Kidney capillary endothelial cell (primary cell): ENCODE results near the gene PKHD1.

Experiments used
- DNase-seq: peaks from one replicate; pipeline ENCODE4 v3.0.0-alpha.2; 2018; ENCODE audit warnings: low spot score

The PKHD1 gene

DNA sequence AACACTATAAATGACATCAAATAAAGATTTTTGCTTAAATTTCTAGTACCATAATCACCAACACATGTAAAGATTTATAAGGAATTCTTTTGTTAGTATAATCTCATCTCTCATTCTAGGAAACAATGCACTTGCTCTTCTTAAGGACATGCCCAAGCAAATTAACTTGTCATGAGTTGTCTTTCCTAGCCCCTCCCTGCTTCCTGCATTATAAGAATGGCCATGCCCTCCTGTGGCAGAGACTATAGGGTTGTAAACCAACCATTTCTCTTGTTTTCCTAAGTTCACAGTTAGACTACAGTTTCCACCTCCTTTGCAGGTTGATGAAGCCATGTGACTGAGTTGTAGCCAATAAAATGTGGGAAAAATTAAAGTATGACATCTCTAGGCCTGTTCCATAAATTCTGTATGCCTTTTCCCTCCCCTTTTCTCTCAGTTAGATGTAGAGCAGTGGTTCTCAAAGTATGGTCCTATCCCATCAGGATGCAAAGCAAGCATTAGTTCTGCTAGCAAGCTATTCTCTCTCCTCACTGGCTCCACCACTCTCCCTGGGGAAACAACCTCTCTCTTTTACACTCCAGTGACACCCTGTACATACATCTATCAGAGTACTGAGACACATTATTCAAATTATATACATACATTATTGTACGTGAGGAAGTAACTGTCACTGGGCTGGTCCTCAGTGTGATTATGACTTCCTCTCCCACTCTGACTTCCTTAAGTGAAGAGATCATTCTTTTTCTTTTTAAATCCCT lies 295.0 kb downstream of the PKHD1 start:
- DNase-seq: no peak

DNA sequence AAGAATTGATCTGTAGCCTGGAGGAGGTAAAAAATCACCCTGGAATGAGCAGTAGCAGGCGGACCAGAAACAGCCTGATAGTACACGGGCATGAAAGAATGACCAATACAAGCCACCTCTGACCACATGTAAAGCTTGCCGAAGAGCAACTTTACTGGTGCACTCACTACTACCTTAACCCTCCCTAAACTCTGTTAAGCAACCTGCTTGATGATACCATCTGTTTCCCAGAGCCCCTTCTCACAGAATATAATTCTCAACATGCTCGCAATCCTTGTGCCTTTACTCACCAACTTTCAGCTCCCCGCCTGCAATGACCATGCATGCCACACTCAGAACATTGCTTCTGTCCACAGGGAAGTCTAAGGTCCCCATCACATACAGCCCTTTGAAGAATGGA lies 296.5 kb downstream of the PKHD1 start:
- no peak for DNase-seq

DNA sequence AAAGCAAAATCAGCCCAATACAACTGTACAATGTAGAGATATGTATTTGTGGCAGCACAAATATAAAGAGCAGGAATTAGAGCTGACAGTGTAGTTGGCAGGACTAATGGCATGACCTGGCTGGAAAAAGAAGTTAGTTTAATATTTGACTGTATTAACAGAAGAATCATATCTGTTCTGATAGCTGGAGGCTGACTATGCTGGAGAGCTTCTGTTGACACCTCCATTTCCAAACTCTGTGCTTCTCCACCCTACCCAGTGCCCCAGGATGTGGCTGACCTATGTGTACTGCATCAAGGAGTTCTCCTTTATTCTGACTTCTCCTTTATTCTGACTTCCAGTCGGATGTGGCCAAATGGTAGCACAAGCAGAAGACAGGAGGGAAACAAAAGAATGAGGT lies 299.3 kb downstream of the PKHD1 start:
- no peak for DNase-seq

DNA sequence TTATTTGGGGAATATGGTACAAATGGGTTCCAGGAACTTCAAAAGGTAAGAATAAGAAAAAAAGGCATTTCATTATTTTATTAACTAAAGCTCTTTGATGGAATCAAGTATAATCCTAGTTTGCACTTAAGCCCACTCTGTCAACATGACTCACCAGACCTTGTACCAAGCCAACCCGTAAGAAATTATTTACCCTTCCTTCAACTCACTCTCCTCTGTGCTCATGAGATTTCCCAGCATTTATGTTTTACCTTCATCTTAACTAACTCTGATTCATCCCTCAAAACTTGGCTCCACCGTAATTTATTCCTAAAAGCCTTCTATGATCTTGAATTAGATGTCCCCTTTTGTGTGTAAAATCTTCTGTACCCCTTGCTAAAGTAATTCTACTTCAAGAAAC lies 308.7 kb downstream of the PKHD1 start:
- no peak for DNase-seq

DNA sequence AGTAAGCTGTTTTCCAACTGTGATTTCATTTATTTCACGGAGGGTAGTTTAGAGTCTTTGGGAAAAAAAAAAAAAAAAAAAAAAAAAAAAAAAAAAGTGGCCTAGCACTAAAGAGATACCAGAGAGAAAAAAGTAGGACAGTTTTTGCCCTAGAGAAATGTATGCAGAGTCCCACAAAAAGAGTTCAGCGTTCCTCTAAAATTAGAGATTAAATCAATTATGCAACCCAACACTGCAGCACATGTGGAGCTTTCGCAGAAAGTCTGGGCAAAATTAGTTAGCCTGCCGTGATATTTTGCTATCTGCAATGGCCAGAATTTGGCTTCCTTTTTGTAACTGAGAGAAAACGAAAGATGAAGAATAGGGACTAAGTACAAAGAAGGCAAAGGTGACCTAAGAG lies 309.8 kb downstream of the PKHD1 start:
- no peak for DNase-seq

DNA sequence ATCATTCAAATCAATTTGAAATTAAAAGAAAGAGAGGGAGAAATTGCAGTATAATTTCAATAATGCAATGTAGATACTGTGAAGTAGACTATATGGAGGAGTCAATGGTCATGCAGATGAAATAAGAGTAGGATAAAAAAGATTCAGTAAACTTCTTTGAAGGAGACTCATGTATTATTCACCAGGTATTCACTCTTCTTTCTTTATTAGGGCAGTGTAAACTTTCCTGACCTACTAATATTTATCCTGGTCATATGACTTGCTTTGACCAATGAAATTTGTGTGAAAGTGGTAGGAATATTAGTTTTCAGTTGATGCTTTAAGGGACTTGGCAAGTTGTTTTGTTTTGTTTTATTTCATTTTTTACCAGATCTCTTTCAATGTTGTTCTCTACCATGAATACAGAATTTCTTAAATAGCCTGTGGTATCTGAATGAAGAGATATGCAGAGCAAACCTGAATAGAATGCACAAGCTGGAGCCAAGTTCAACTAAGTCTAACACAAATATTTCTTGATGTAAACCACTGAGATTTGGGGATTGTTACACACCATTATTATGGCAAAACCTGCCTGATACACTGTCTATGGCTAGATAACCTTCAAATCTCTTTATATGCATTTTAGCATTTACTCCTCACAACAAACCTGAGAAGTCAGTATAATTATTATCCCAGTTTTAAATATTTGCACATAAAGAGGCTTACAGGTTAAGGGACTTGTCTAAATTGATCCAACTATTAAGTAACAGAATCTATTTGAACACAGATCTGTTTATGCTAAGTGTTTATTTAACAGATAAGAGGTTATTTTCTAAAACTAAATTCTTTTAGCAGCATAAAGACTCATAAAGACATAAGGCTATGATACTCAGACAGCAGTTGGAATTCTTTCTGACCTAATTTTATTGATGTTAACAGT lies 311.2 kb downstream of the PKHD1 start:
- no peak for DNase-seq

DNA sequence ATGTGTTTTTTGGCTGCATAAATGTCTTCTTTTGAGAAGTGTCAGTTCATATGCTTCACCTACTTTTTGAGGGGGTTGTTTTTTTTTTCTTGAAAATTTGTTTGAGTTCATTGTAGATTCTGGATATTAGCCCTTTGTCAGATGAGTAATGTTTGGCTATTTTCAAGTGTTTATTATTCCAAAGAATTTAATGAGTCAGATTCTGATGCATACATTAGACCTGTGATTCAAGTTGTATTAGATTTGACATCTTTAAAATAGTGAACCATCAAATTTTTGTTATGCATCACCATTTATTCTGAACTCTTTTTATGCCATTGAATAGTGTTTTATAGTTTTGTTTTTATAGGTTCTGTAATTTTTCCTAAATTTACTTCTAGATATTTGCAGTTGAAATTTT lies 319.3 kb downstream of the PKHD1 start:
- no peak for DNase-seq

DNA sequence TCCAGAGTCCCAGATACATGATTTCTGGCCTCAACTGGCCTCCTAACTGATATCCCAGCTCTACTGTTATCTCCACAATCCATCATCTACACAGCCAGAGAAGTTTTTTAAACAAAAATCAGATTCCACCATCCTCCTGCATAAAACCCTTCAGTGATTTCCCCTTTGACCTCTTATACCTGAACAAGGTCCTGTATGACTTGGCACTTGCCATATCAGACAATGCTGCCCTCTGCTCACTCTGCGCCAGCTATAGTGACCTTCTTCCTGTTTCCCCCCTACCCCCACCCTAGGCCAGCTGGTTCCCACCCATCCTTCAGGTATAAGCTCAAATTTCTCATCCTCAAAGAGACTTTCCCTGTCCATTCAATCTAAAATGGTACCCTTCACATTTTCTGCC lies 322.2 kb downstream of the PKHD1 start:
- DNase-seq: no peak

DNA sequence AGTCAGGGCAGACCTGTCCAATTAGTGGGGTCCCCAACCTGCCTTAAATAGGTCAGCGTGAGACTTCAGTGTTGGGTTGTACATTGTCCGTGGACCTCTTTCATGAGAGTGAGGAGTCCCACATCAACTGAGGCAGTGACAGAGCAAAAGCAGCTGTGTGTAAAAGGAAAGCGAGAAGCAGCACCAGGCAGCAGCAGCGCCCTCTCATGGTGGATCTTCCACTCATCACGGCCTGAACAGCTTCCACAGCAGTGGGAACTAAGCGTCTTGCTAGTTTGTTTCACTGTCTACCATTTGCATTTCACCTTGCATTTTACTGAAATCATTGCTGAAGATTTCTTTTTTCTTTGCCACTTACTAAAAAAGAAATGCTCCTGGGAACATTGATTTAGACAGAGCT lies 333.8 kb downstream of the PKHD1 start:
- no peak for DNase-seq

DNA sequence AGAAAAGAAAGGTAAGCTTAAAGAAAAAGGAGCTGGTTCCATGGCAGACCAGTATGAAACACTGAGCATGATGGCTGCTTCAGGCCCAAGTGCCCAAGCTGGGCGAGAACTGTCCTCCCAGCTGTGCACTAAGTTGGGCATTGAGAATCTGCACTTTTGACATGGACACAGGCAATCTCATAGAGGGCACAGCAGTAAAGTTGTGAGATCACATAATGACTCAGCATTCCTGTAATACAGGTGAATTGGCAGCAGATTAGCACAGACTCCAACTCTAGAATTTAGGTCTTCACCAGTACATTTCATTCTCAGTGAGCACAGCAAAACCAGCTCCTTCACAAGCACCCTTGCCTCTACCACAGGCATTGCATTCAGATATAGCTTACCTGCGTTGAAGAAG lies 343.4 kb downstream of the PKHD1 start:
- no peak for DNase-seq

DNA sequence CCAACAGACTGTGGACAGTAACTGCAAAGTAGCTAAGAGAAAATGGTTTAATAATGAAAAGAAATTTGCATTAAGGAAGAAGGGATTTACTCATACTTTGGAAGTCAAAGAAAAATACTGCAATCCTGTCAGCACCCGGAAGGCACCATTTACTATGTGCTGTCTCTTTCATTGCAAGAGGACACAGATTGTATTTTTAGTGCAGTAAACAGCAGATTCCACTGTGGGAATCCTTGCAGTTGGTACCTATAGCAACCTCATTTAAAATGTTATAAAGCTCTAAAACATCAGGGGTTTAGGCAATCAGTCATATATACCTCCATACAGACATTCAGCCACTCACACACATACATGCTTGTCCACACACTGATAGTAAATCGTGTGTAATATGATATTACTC lies 346.8 kb downstream of the PKHD1 start:
- DNase-seq: no peak

DNA sequence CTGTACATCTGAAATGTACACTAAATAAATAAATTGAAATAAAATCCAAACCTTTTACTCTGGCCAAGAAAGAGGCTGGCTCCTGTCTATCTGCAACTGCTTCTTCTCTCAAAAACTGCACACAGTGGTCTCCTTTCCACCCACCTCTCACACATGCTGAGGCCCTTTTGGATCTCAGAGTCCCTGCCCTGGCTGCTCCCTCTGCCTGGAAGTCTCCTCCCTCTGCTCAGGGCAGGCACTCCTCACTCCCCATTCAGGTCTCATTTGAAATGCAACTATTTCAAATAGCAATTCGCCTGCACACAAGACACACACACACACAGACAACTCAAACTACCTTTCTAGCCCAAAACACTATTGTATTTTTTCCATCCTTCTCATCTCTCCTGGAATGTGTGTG lies 348.8 kb downstream of the PKHD1 start:
- no peak for DNase-seq

DNA sequence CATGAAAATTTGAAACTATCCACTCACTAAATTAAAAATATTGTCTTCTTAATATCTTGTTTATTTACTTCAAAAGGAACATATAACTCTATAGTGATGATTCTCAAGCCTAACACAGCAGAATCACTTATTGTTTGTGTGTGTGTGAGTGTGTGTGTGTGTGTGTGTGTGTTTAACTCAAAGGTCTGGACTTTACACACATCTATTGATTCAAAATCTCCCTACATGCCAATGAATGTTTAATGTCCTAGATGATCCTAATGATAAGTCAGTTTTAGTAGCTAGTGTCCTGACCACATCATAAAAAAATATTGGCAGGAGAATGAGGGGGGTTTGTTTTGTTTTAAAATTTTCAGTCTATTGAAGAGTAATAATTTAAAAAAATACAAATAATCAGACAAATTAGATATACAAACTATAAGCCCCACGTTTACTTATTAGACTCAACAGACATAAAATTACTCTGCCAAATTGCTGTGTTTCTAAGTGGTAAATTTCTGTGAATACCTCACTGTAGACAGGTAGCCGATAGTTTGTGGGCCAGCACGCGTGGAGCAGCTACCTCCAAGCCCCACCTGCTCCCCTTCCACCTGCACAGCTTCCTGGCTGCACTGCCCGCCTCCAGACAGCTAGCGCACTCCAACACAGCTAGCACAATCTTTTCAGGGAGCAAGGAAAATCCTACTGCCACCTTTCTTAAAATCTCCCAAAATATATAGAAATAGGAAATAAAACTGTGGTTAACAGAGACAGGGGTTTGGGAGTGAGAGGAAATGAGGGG lies 349.6 kb downstream of the PKHD1 start:
- no peak for DNase-seq

DNA sequence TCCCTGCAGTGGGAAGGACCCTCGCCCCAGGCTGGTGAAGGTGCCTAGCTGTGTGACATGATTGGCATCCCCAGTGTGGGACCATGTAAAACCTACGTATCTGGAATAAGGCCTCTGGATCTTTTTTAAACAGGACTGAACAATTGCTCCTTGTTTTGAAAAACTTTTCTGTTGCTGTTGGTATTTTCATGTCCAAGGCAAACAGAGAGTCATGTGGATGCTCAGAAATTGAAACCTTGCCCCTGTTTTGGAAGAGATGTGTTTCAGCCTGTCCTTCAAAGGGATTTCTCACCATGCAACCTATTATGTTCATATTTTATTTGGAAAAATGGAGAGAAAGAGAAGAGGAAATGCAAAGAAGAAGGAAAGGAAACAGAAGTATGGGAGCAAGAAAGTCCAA lies 362.3 kb downstream of the PKHD1 start:
- DNase-seq: no peak

DNA sequence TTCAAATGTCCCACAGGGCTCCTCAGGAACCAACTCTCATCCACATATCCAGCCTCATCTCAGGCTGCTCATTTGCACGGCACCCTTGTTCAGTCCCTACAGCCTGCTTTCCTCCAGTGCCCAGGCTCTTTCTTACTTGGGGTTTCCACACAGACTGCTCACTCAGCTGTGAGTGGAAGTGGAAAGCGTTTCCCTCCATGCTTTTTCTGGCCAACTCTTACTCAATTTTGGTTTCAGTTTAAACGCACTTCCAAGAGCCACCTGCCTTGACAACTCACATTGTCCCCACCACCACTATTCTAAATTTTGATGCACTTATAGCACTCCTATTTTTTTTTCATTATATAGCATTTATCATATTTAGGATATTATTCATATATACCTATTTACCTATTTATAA lies 367.1 kb downstream of the PKHD1 start:
- no peak for DNase-seq

DNA sequence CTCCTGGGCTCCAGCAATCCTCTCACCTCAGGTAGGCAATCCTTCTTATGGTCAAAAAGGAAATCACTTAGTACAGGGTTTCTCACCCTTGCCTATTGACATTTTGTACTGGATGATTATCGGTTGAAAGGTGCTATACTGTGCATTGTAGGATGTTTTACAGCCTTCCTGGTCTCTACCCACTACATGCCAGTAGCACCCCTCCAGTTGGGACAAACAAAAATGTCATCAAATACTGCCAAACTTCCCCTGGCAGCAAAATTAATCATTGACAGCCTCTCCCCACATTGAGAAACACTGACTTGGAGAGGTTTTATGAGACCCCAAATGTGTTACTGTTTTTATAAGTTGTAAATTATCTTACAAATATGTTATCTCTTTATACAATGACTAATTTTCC lies 368.1 kb downstream of the PKHD1 start:
- DNase-seq: no peak

DNA sequence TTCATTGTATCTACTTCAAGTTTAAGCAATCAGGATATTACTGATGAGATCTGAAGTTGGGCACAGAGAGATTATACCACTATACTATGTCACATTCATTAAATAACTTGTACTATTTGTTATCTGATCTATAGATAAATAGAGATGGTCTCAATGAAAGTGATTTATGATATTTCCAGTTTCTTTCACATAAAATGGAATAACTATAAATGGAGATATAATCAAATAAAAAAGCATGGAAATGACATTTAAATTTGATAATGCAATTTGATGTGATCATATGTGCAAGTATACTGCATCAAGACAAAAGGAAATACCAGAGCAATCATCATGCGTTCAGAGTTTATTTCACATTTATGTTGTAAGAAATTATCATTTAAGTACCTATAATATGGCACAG lies 368.9 kb downstream of the PKHD1 start:
- no peak for DNase-seq

DNA sequence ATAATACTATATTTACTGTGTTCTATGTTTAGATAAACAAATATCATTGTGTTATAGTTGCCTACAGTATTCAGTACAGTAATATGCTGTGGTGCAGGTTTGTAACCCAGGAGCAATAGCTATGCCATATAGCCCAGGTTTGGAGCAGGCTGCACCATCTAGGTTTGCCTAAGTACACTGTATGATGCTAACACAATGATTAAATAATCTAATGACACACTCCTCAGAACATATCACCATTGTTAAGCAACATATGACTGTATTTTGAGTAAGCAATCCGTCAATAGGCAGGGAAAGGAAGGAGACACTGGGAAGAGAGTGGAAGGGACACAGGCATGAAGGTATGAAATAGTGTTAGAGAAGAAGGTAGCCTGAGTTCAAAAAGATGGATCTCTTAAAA lies 369.9 kb downstream of the PKHD1 start:
- no peak for DNase-seq

DNA sequence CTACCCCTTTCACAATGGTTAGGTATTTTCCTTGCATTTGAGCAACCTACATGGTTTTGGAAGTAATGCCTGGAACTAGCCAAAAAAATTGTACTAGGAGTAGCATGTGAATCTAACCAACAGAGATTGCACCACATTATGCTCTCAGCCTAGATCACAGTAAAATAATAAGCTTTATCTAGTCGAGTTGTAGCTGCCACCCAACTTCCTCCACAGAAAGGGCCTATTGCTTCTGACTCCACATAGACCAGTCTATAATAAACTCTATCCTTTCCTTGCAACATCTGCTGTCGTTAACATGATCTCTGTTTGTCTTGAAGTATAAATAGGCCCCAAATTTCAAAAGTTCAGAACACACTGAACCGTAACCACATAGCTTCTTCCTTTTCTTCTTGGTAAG lies 375.5 kb downstream of the PKHD1 start:
- no peak for DNase-seq

DNA sequence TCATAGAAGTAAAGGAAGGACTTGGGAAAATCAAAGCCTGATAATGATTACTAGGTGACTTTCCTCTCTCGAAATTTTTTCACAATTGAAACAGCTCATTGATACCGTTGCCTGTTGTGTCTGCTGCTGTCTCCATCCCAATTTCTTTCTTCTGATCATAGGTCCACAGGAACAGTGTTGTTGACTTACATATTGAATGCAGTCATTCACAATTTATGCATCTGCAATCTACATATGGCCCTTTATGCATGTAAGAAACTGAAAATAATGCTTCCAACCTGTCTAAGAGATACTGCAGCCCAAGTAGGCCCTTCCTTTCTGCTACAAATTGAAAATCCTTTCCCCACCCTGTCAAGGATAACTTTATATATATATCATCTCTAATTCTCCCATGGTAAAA lies 381.3 kb downstream of the PKHD1 start:
- no peak for DNase-seq

DNA sequence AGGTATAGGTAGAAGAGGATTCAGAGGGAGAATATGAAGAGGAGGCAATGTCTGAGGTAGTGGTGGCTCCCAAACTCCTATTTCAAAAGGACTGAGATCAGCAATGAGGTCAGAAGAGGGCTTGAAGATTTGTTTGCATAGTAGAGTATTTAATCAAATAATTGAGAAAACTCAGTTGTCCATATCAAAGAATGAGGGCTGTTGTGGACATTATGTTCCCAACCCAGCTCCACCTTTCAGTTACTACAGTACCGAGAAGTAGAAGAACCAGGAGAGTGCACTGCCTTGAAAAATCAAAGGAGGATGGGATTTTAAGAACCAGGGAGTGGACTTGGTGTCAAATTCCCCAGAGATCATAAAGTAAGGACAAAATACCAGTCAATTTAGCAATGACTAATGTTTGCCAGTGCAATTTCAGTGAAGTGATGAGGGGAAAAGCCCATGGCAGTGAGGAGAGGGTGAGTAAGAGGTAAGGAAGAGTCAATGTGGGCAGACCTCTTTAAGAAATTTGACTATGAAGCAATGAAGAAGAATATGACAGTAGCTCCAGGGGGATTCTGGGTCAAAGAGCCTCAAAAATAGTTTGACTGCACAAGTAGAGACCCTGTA lies 382.4 kb downstream of the PKHD1 start:
- DNase-seq: no peak

DNA sequence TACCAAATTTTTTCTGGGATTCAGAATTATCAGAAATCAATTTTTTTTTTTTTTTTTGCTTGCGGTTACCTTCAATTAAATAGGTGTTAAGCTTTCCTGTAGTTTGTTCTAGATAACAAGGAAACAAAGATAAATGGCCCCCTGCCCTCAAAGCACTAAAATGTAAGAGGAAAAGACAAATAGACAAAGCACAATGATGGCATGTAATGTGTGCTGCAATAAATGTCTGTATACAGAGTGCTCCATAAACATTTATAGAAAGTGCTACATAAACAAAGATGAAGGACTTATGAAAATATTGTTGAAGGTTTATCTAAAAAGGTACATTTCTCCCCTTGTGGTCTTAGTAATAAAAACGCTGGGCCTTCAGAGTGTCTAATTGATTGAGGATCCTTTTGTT lies 384.6 kb downstream of the PKHD1 start:
- DNase-seq: no peak
